SK-N-SH treated with all-trans-retinoic acid at 6 μM for 48 hours (cell line): ENCODE measurements around the gene SPNS3.

Experiments used
- CREB5 ChIP-seq: fragments of 250-450 bp; sonication (Bioruptor Pico); IDR thresholded peaks from 2 replicates; pipeline ENCODE4 v1.5.1; 2020; ENCODE audit warnings: low read depth, mild to moderate bottlenecking, moderate library complexity
- CSDC2 ChIP-seq: fragments of 250-450 bp; sonication (Bioruptor Pico); IDR thresholded peaks from 2 replicates; pipeline ENCODE4 v1.5.0; 2020; ENCODE audit warnings: mild to moderate bottlenecking, moderate library complexity
- PPARA ChIP-seq: fragments of 250-450 bp; sonication (Bioruptor Pico); IDR thresholded peaks from 2 replicates; pipeline ENCODE4 v1.5.0; 2020; ENCODE audit warnings: mild to moderate bottlenecking, borderline replicate concordance
- ZFP3 ChIP-seq: fragments of 250-450 bp; sonication (Bioruptor Pico); IDR thresholded peaks from 2 replicates; pipeline ENCODE4 v1.5.0; 2020; ENCODE audit warnings: mild to moderate bottlenecking, moderate library complexity
- ZFP30 ChIP-seq: fragments of 450-650 bp; formaldehyde crosslinking; IDR thresholded peaks from 2 replicates; pipeline ENCODE4 v1.5.0; 2022; ENCODE audit warnings: mild to moderate bottlenecking, moderate library complexity
- ZNF8 ChIP-seq: fragments of 450-650 bp; formaldehyde crosslinking; IDR thresholded peaks from 2 replicates; pipeline ENCODE4 v1.5.0; 2020; ENCODE audit warnings: mild to moderate bottlenecking, moderate library complexity

GRCh38 chr17:4417129-4417667 lies 16.5 kb upstream of the SPNS3 start:
- TF ChIP-seq PPARA (CRISPR knock-in tag): no peak
- no peak for TF ChIP-seq CSDC2 (CRISPR knock-in tag)
- TF ChIP-seq ZFP30 (CRISPR knock-in tag): no peak
- TF ChIP-seq CREB5 (CRISPR knock-in tag): no peak
- no peak for TF ChIP-seq ZNF8
- no peak for TF ChIP-seq ZFP3 (CRISPR knock-in tag)
